ENCODE measurements around the gene IPO4.

The IPO4 gene

GRCh38 chr14:24187539-24187915 is 1.1 kb downstream of the IPO4 start:
- H3K4me3 ChIP-seq (ENCODE audit: extremely low read depth, insufficient read depth, low read length, poor library complexity, severe bottlenecking): peak overlapping the region; percentile 67
- no peaks in the 10 kb centered on the region for H3K9me3 ChIP-seq (ENCODE audit: control insufficient read depth, low read length)
- peaks cover 69% of the 10 kb centered on the region for H3K36me3 ChIP-seq (ENCODE audit: control insufficient read depth, insufficient read depth, low read length)
- peaks cover 8% of the 10 kb centered on the region for H3K4me1 ChIP-seq (ENCODE audit: control insufficient read depth, insufficient read depth, low read length, poor library complexity, severe bottlenecking)
- H3K27ac ChIP-seq (ENCODE audit: low read depth, low read length, severe bottlenecking): no peak overlapping the region
- 83% methylated on average over 1 of the region's 2 CpGs; no CpG with 5 or more reads in 1 of the 2 experiments for WGBS, 2 experiments (ENCODE audit: insufficient coverage in 2 of 2)

GRCh38 chr14:24186831-24187538 is 1.6 kb downstream of the IPO4 start:
- Histone ChIP-seq H3K4me3 (ENCODE audit: extremely low read depth, insufficient read depth, low read length, poor library complexity, severe bottlenecking) (peak overlapping the region; percentile 67), H3K4me1 (ENCODE audit: control insufficient read depth, insufficient read depth, low read length, poor library complexity, severe bottlenecking) (peaks cover 8% of the 10 kb centered on the region), H3K27ac (ENCODE audit: low read depth, low read length, severe bottlenecking) (no peak overlapping the region), H3K36me3 (ENCODE audit: control insufficient read depth, insufficient read depth, low read length) (peaks cover 68% of the 10 kb centered on the region), H3K9me3 (ENCODE audit: control insufficient read depth, low read length) (no peaks in the 10 kb centered on the region)
- whole genome bisulfite sequencing, 2 experiments (ENCODE audit: insufficient coverage in 2 of 2): 100% methylated on average over 4 to 7 of the region's 10 CpGs

GRCh38 chr14:24185741-24186140 is 2.9 kb downstream of the IPO4 start:
- H3K4me3 ChIP-seq (ENCODE audit: extremely low read depth, insufficient read depth, low read length, poor library complexity, severe bottlenecking): no peak overlapping the region
- no peaks in the 10 kb centered on the region for H3K9me3 ChIP-seq (ENCODE audit: control insufficient read depth, low read length)
- WGBS, 2 experiments (ENCODE audit: insufficient coverage in 2 of 2): 95 to 96% methylated on average over 10 to 11 of the region's 11 CpGs
- H3K27ac ChIP-seq (ENCODE audit: low read depth, low read length, severe bottlenecking): no peak overlapping the region
- peaks cover 8% of the 10 kb centered on the region for H3K4me1 ChIP-seq (ENCODE audit: control insufficient read depth, insufficient read depth, low read length, poor library complexity, severe bottlenecking)
- H3K36me3 ChIP-seq (ENCODE audit: control insufficient read depth, insufficient read depth, low read length): peaks cover 65% of the 10 kb centered on the region

GRCh38 chr14:24185026-24185425 is 3.6 kb downstream of the IPO4 start:
- no peaks in the 10 kb centered on the region for H3K9me3 ChIP-seq (ENCODE audit: control insufficient read depth, low read length)
- no peak overlapping the region for H3K27ac ChIP-seq (ENCODE audit: low read depth, low read length, severe bottlenecking)
- H3K4me3 ChIP-seq (ENCODE audit: extremely low read depth, insufficient read depth, low read length, poor library complexity, severe bottlenecking): no peak overlapping the region
- H3K36me3 ChIP-seq (ENCODE audit: control insufficient read depth, insufficient read depth, low read length): peaks cover 66% of the 10 kb centered on the region
- 96% methylated on average over 5 of the region's 7 CpGs for WGBS, 2 experiments (ENCODE audit: insufficient coverage in 2 of 2)
- peaks cover 8% of the 10 kb centered on the region for H3K4me1 ChIP-seq (ENCODE audit: control insufficient read depth, insufficient read depth, low read length, poor library complexity, severe bottlenecking)

- Histone ChIP-seq H3K27ac (ENCODE audit: low read depth, low read length, severe bottlenecking) (no peak overlapping the region), H3K9me3 (ENCODE audit: control insufficient read depth, low read length) (no peaks in the 10 kb centered on the region), H3K36me3 (ENCODE audit: control insufficient read depth, insufficient read depth, low read length) (peaks cover 73% of the 10 kb centered on the region), H3K4me3 (ENCODE audit: extremely low read depth, insufficient read depth, low read length, poor library complexity, severe bottlenecking) (no peak overlapping the region), H3K4me1 (ENCODE audit: control insufficient read depth, insufficient read depth, low read length, poor library complexity, severe bottlenecking) (peaks cover 8% of the 10 kb centered on the region)
- 97 to 98% methylated on average over 11 to 19 of the region's 19 CpGs for WGBS, 2 experiments (ENCODE audit: insufficient coverage in 2 of 2)
Measured at GRCh38 chr14:24184104-24184970, 4.3 kb downstream of the IPO4 start.

- Histone ChIP-seq H3K4me3 (ENCODE audit: extremely low read depth, insufficient read depth, low read length, poor library complexity, severe bottlenecking) (no peak overlapping the region), H3K36me3 (ENCODE audit: control insufficient read depth, insufficient read depth, low read length) (peaks cover 82% of the 10 kb centered on the region), H3K4me1 (ENCODE audit: control insufficient read depth, insufficient read depth, low read length, poor library complexity, severe bottlenecking) (peaks cover 8% of the 10 kb centered on the region), H3K9me3 (ENCODE audit: control insufficient read depth, low read length) (no peaks in the 10 kb centered on the region), H3K27ac (ENCODE audit: low read depth, low read length, severe bottlenecking) (no peak overlapping the region)
- 97 to 100% methylated on average over 8 to 12 of the region's 15 CpGs for WGBS, 2 experiments (ENCODE audit: insufficient coverage in 2 of 2)
Measured at GRCh38 chr14:24183014-24183481, 5.6 kb downstream of the IPO4 start.

- 93 to 96% methylated on average over 11 to 14 of the region's 14 CpGs for WGBS, 2 experiments (ENCODE audit: insufficient coverage in 2 of 2)
- Histone ChIP-seq H3K27ac (ENCODE audit: low read depth, low read length, severe bottlenecking) (no peak overlapping the region), H3K4me1 (ENCODE audit: control insufficient read depth, insufficient read depth, low read length, poor library complexity, severe bottlenecking) (peaks cover under 1% of the 10 kb centered on the region), H3K9me3 (ENCODE audit: control insufficient read depth, low read length) (no peaks in the 10 kb centered on the region), H3K4me3 (ENCODE audit: extremely low read depth, insufficient read depth, low read length, poor library complexity, severe bottlenecking) (no peak overlapping the region), H3K36me3 (ENCODE audit: control insufficient read depth, insufficient read depth, low read length) (peaks cover 85% of the 10 kb centered on the region)
Measured at GRCh38 chr14:24182110-24182882, 6.3 kb downstream of the IPO4 start.

GRCh38 chr14:24181371-24182077 is 7.1 kb downstream of the IPO4 start:
- no peaks in the 10 kb centered on the region for H3K4me1 ChIP-seq (ENCODE audit: control insufficient read depth, insufficient read depth, low read length, poor library complexity, severe bottlenecking)
- WGBS, 2 experiments (ENCODE audit: insufficient coverage in 2 of 2): 93 to 95% methylated on average over 18 to 19 of the region's 19 CpGs
- H3K4me3 ChIP-seq (ENCODE audit: extremely low read depth, insufficient read depth, low read length, poor library complexity, severe bottlenecking): no peak overlapping the region
- no peak overlapping the region for H3K27ac ChIP-seq (ENCODE audit: low read depth, low read length, severe bottlenecking)
- no peaks in the 10 kb centered on the region for H3K9me3 ChIP-seq (ENCODE audit: control insufficient read depth, low read length)
- peaks cover 84% of the 10 kb centered on the region for H3K36me3 ChIP-seq (ENCODE audit: control insufficient read depth, insufficient read depth, low read length)

- Histone ChIP-seq H3K27ac (ENCODE audit: low read depth, low read length, severe bottlenecking) (peak overlapping the region; percentile 29), H3K4me1 (ENCODE audit: control insufficient read depth, insufficient read depth, low read length, poor library complexity, severe bottlenecking) (no peaks in the 10 kb centered on the region), H3K36me3 (ENCODE audit: control insufficient read depth, insufficient read depth, low read length) (peaks cover 71% of the 10 kb centered on the region), H3K4me3 (ENCODE audit: extremely low read depth, insufficient read depth, low read length, poor library complexity, severe bottlenecking) (no peak overlapping the region), H3K9me3 (ENCODE audit: control insufficient read depth, low read length) (no peaks in the 10 kb centered on the region)
- WGBS, 2 experiments (ENCODE audit: insufficient coverage in 2 of 2): 87 to 90% methylated on average over 14 to 16 of the region's 18 CpGs
Measured at GRCh38 chr14:24179961-24180796, 8.4 kb downstream of the IPO4 start.

All from mesodermal cell (in vitro differentiated cells).